ENCODE data around the gene JADE3. TPM values are rescaled to one million over a fixed set of nuclear protein-coding genes. Genes with fewer than 3 reads are reported as not detected.

JADE3 gene
- total and polyA plus RNA-seq, 2 experiments from 2014 or later, result 0.84 to 2.5 TPM

GRCh38 chrX:46918434-46918833 is 6.2 kb downstream of the JADE3 start:
- H3K36me3 ChIP-seq (ENCODE audit: low read depth), result no peaks in the 10 kb centered on the region
- H3K4me1 ChIP-seq (ENCODE audit: insufficient read depth), result 0 out of 2 replicates have a peak, but pooled peaks cover 2% of the 10 kb centered on the region
- no peaks in the 10 kb centered on the region for H3K9me3 ChIP-seq (ENCODE audit: low read depth)
- no peak overlapping the region for H3K27ac ChIP-seq
- no peak overlapping the region for H2AFZ ChIP-seq
- H3K9me2 ChIP-seq (ENCODE audit: insufficient read depth), result no peaks in the 10 kb centered on the region
- no peaks in the 10 kb centered on the region for H3K27me3 ChIP-seq (replicated peaks; ENCODE audit: insufficient read depth)
- peak; percentile 7 for DNase-seq
- peaks cover 59% of the 10 kb centered on the region for H3K79me2 ChIP-seq (ENCODE audit: insufficient read depth)
- no peak overlapping the region for H3K9ac ChIP-seq
- WGBS, 2 experiments (ENCODE audit: low coverage in 1 of 2, low lambda C conversion rate in 2 of 2, missing lambda C conversion rate in 2 of 2), result 92 to 100% methylated on average over 1 of the region's 1 CpG
- H3F3A ChIP-seq (ENCODE audit: insufficient read depth), result no peaks in the 10 kb centered on the region
- H3K4me2 ChIP-seq (ENCODE audit: unreplicated experiment), result no peak overlapping the region
- in situ Hi-C loops (cut with MboI), result no loop called here
- no peaks in the 10 kb centered on the region for H4K20me1 ChIP-seq (ENCODE audit: insufficient read depth)
- TF ChIP-seq EZH2 (IDR thresholded peaks at IDR 0.05; ENCODE audit: insufficient read depth, poor library complexity, severe bottlenecking) (no peak), EZH2phosphoT487 (IDR thresholded peaks at IDR 0.05; ENCODE audit: insufficient read depth, low read depth) (no peak)
- H3K4me3 ChIP-seq, result no peak overlapping the region

DNA sequence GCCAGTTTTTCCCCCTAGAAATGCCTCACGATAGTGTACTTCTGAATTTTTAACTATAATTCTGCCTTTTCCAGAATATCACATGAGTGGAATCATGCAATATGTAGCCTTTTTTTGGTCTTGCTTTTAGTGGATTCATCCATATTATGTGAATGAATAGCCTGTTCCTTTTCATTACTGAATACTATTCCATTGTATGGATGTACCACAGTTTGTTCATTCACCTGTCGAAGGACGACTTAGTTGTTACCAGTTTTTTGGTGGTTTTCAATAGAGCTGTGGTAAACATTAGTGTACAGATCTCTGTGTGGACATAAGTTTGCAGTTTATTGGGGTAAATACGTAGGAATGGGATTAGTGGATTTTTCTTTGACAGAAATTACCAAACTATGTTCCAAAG is 8.0 kb downstream of the JADE3 start:
- no peak for DNase-seq
- WGBS, 2 experiments (ENCODE audit: low coverage in 1 of 2, low lambda C conversion rate in 2 of 2, missing lambda C conversion rate in 2 of 2), result 73% methylated on average over 4 of the region's 4 CpGs

GRCh38 chrX:46922611-46923010 is 10.4 kb downstream of the JADE3 start:
- Histone ChIP-seq H3K79me2 (ENCODE audit: insufficient read depth) (peaks cover 29% of the 10 kb centered on the region), H3K4me3 (no peak overlapping the region), H3K27me3 (replicated peaks; ENCODE audit: insufficient read depth) (no peaks in the 10 kb centered on the region), H3F3A (ENCODE audit: insufficient read depth) (no peaks in the 10 kb centered on the region), H3K27ac (no peak overlapping the region), H3K4me2 (ENCODE audit: unreplicated experiment) (no peak overlapping the region), H3K9ac (no peak overlapping the region), H3K4me1 (ENCODE audit: insufficient read depth) (0 out of 2 replicates have a peak, but pooled peaks cover 2% of the 10 kb centered on the region), H3K36me3 (ENCODE audit: low read depth) (no peaks in the 10 kb centered on the region), H4K20me1 (ENCODE audit: insufficient read depth) (no peaks in the 10 kb centered on the region), H3K9me3 (ENCODE audit: low read depth) (no peaks in the 10 kb centered on the region), H2AFZ (no peak overlapping the region), H3K9me2 (ENCODE audit: insufficient read depth) (no peaks in the 10 kb centered on the region)
- TF ChIP-seq EZH2phosphoT487 (IDR thresholded peaks at IDR 0.05; ENCODE audit: insufficient read depth, low read depth) (no peak), EZH2 (IDR thresholded peaks at IDR 0.05; ENCODE audit: insufficient read depth, poor library complexity, severe bottlenecking) (no peak)
- in situ Hi-C loops (cut with MboI), result no loop called here
- DNase-seq, result peak; percentile 13
- 67 to 94% methylated on average over 1 of the region's 1 CpG for WGBS, 2 experiments (ENCODE audit: low coverage in 1 of 2, low lambda C conversion rate in 2 of 2, missing lambda C conversion rate in 2 of 2)

More for the DNA sequence above, 8.0 kb downstream of the JADE3 start:
- in situ Hi-C loops (cut with MboI), result no loop called here
- Histone ChIP-seq H3K9me2 (ENCODE audit: insufficient read depth) (no peaks in the 10 kb centered on the region), H3K9me3 (ENCODE audit: low read depth) (no peaks in the 10 kb centered on the region), H3K27me3 (replicated peaks; ENCODE audit: insufficient read depth) (no peaks in the 10 kb centered on the region), H2AFZ (no peak overlapping the region), H3K9ac (no peak overlapping the region), H3K4me2 (ENCODE audit: unreplicated experiment) (no peak overlapping the region), H3K4me1 (ENCODE audit: insufficient read depth) (0 out of 2 replicates have a peak, but pooled peaks cover 2% of the 10 kb centered on the region), H3K36me3 (ENCODE audit: low read depth) (no peaks in the 10 kb centered on the region), H3F3A (ENCODE audit: insufficient read depth) (no peaks in the 10 kb centered on the region), H3K4me3 (no peak overlapping the region), H3K79me2 (ENCODE audit: insufficient read depth) (peaks cover 44% of the 10 kb centered on the region), H4K20me1 (ENCODE audit: insufficient read depth) (no peaks in the 10 kb centered on the region), H3K27ac (no peak overlapping the region)
- TF ChIP-seq EZH2 (IDR thresholded peaks at IDR 0.05; ENCODE audit: insufficient read depth, poor library complexity, severe bottlenecking), result no peak
- no peak for TF ChIP-seq EZH2phosphoT487 (IDR thresholded peaks at IDR 0.05; ENCODE audit: insufficient read depth, low read depth)

GRCh38 chrX:46927718-46928117 is 15.5 kb downstream of the JADE3 start:
- in situ Hi-C loops (cut with MboI), result no loop called here
- H3K9me3 ChIP-seq (ENCODE audit: low read depth), result no peaks in the 10 kb centered on the region
- no peak for DNase-seq
- peaks cover 8% of the 10 kb centered on the region; the same call in 1 of the 2 replicates for H3K79me2 ChIP-seq (ENCODE audit: insufficient read depth)
- no peaks in the 10 kb centered on the region for H3K9me2 ChIP-seq (ENCODE audit: insufficient read depth)
- no peak overlapping the region for H3K9ac ChIP-seq
- H3K4me1 ChIP-seq (ENCODE audit: insufficient read depth), result peaks cover 14% of the 10 kb centered on the region; the same call in 1 of the 2 replicates
- WGBS, 2 experiments (ENCODE audit: low coverage in 1 of 2, low lambda C conversion rate in 2 of 2, missing lambda C conversion rate in 2 of 2), result 97% methylated on average over 3 of the region's 3 CpGs
- H4K20me1 ChIP-seq (ENCODE audit: insufficient read depth), result no peaks in the 10 kb centered on the region
- H3K4me2 ChIP-seq (ENCODE audit: unreplicated experiment), result no peak overlapping the region
- TF ChIP-seq EZH2 (IDR thresholded peaks at IDR 0.05; ENCODE audit: insufficient read depth, poor library complexity, severe bottlenecking) (no peak), EZH2phosphoT487 (IDR thresholded peaks at IDR 0.05; ENCODE audit: insufficient read depth, low read depth) (no peak)
- no peak overlapping the region for H3K4me3 ChIP-seq
- peaks cover 12% of the 10 kb centered on the region for H3F3A ChIP-seq (ENCODE audit: insufficient read depth)
- H2AFZ ChIP-seq, result no peak overlapping the region
- H3K27ac ChIP-seq, result no peak overlapping the region
- no peaks in the 10 kb centered on the region for H3K27me3 ChIP-seq (replicated peaks; ENCODE audit: insufficient read depth)
- no peaks in the 10 kb centered on the region for H3K36me3 ChIP-seq (ENCODE audit: low read depth)

Measured in GM23248 (cell line).